ENCODE data around the gene CNBP.
"Not testable (repeated sequence)": the region's sequence is repeated elsewhere in the genome, so short reads cannot be mapped to it uniquely, and the experiment has no call there.

GRCh38 chr3:129136275-129136674 lies 47.4 kb downstream of the CNBP start:
- not testable (repeated sequence) for TF ChIP-seq PATZ1 (CRISPR knock-in tag; IDR thresholded peaks at IDR 0.05; ENCODE audit: borderline replicate concordance); RARB (CRISPR knock-in tag; IDR thresholded peaks at IDR 0.05); SNAI2 (CRISPR knock-in tag; IDR thresholded peaks at IDR 0.05); GLIS3 (CRISPR knock-in tag; IDR thresholded peaks at IDR 0.05); ZC3H10 (CRISPR knock-in tag; IDR thresholded peaks at IDR 0.05); ZFP30 (CRISPR knock-in tag; IDR thresholded peaks at IDR 0.05); POU6F1 (CRISPR knock-in tag; IDR thresholded peaks at IDR 0.05; ENCODE audit: borderline replicate concordance, low read depth); TOX (CRISPR knock-in tag; IDR thresholded peaks at IDR 0.05; ENCODE audit: borderline replicate concordance); ARNTL (CRISPR knock-in tag; IDR thresholded peaks at IDR 0.05; ENCODE audit: borderline replicate concordance, low read depth)

Measured in SK-N-SH treated with all-trans-retinoic acid at 6 μM for 48 hours (cell line).